GM23248 (cell line): ENCODE measurements around the gene ZIC4.

Source experiments
- EZH2 ChIP-seq: fragments of 200-600 bp; sonication (generic); IDR thresholded peaks from 2 replicates; pipeline ENCODE4 v1.6.1; 2018; ENCODE audit warnings: antibody characterized with exemption, mild to moderate bottlenecking; ENCODE audit not compliant: insufficient read depth, poor library complexity, severe bottlenecking
- EZH2phosphoT487 ChIP-seq: fragments of 200-600 bp; sonication (generic); IDR thresholded peaks from 2 replicates; pipeline ENCODE4 v1.6.1; 2018; ENCODE audit warnings: antibody characterized with exemption, moderate library complexity, mild to moderate bottlenecking, low read depth; ENCODE audit not compliant: insufficient read depth

GRCh38 chr3:147412261-147412916, 6.0 kb upstream of the ZIC4 start:
- TF ChIP-seq EZH2, result no peak
- no peak for TF ChIP-seq EZH2phosphoT487
